ENCODE results near the gene MDC1.

- TF ChIP-seq EP300 (IDR thresholded peaks at IDR 0.05; ENCODE audit: borderline replicate concordance in 1 of 2, low read depth in 1 of 2, low read length in 1 of 2) (no peak), CTCF (IDR thresholded peaks at IDR 0.05) (no peak), SMC3 (IDR thresholded peaks at IDR 0.05; ENCODE audit: low read depth, low read length) (no peak), GATA2 (CRISPR knock-in tag; IDR thresholded peaks at IDR 0.05) (no peak), MEF2A (IDR thresholded peaks at IDR 0.05; ENCODE audit: borderline replicate concordance, low read depth) (no peak)
These were observed 4.6 kb downstream of the MDC1 start for GRCh38 chr6:30712441-30712945.

All from SK-N-SH (cell line).